ENCODE data around the gene SKAP2.
A peak's percentile ranks its signal among the peaks of the same experiment; 100 is the strongest.
"Not testable (repeated sequence)": the region's sequence is repeated elsewhere in the genome, so short reads cannot be mapped to it uniquely, and the experiment has no call there.

Gene SKAP2

GRCh38 chr7:26856176-26856985, 8.0 kb downstream of the SKAP2 start:
- FAIRE-seq: peak; percentile 49

GRCh38 chr7:26854876-26855855, 9.2 kb downstream of the SKAP2 start:
- no peak for FAIRE-seq

- peak; percentile 90 for FAIRE-seq
These were observed 10.5 kb downstream of the SKAP2 start for GRCh38 chr7:26853788-26854393.

- FAIRE-seq: no peak
These were observed 14.2 kb downstream of the SKAP2 start for GRCh38 chr7:26850193-26850651.

GRCh38 chr7:26843705-26844104, 20.7 kb downstream of the SKAP2 start:
- FAIRE-seq: no peak

- FAIRE-seq: no peak
These were observed 21.5 kb downstream of the SKAP2 start for GRCh38 chr7:26842897-26843296.

GRCh38 chr7:26841003-26841739, 23.2 kb downstream of the SKAP2 start:
- no peak for FAIRE-seq

- not testable (repeated sequence) for FAIRE-seq
These were observed 27.6 kb downstream of the SKAP2 start for GRCh38 chr7:26836793-26837192.

GRCh38 chr7:26815426-26815825, 49.0 kb downstream of the SKAP2 start:
- no peak for FAIRE-seq

- FAIRE-seq: no peak
These were observed 51.0 kb downstream of the SKAP2 start for GRCh38 chr7:26813432-26813831.

- no peak for FAIRE-seq
These were observed 69.8 kb downstream of the SKAP2 start for GRCh38 chr7:26794541-26794940.

GRCh38 chr7:26792576-26792975, 71.8 kb downstream of the SKAP2 start:
- peak; percentile 31 for FAIRE-seq

GRCh38 chr7:26792006-26792405, 72.4 kb downstream of the SKAP2 start:
- FAIRE-seq: no peak

GRCh38 chr7:26789481-26790184, 74.8 kb downstream of the SKAP2 start:
- no peak for FAIRE-seq

GRCh38 chr7:26787701-26788100, 76.7 kb downstream of the SKAP2 start:
- FAIRE-seq: no peak

GRCh38 chr7:26784118-26784517, 80.3 kb downstream of the SKAP2 start:
- no peak for FAIRE-seq

GRCh38 chr7:26782501-26782900, 81.9 kb downstream of the SKAP2 start:
- FAIRE-seq: no peak

- no peak for FAIRE-seq
These were observed 84.3 kb downstream of the SKAP2 start for GRCh38 chr7:26779978-26780595.

- FAIRE-seq: no peak
These were observed 87.0 kb downstream of the SKAP2 start for GRCh38 chr7:26777385-26777784.

GRCh38 chr7:26760501-26760900, 103.9 kb downstream of the SKAP2 start:
- no peak for FAIRE-seq

- no peak for FAIRE-seq
These were observed 105.3 kb downstream of the SKAP2 start for GRCh38 chr7:26759108-26759507.

Data from colon (tissue), 2 donors.